Measurements from ENCODE around the gene ZBED6. TPM values are rescaled to one million over a fixed set of nuclear protein-coding genes. Genes with fewer than 3 reads are reported as not detected.

ZBED6 gene
- total and polyA plus RNA-seq, 9 of the 15 experiments (the other 6 are each of a cell fraction or from before 2014, with no cell fraction given): 0.21 to 16.6 (median 5.0) TPM

DNA sequence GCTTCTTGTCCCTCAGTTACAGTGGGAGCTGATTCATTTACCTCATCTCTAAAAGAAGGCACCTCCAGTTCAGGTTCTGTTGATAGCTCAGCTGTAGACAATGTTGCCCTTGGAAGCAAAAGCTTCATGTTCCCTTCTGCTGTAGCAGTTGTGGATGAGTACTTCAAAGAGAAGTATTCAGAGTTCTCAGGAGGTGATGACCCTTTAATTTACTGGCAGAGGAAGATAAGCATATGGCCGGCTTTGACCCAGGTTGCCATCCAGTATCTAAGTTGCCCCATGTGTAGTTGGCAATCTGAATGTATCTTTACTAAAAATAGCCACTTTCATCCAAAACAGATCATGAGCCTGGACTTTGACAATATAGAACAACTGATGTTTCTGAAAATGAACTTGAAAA, 4.5 kb downstream of the ZBED6 start (continued):
- TF ChIP-seq, protein P1, sequence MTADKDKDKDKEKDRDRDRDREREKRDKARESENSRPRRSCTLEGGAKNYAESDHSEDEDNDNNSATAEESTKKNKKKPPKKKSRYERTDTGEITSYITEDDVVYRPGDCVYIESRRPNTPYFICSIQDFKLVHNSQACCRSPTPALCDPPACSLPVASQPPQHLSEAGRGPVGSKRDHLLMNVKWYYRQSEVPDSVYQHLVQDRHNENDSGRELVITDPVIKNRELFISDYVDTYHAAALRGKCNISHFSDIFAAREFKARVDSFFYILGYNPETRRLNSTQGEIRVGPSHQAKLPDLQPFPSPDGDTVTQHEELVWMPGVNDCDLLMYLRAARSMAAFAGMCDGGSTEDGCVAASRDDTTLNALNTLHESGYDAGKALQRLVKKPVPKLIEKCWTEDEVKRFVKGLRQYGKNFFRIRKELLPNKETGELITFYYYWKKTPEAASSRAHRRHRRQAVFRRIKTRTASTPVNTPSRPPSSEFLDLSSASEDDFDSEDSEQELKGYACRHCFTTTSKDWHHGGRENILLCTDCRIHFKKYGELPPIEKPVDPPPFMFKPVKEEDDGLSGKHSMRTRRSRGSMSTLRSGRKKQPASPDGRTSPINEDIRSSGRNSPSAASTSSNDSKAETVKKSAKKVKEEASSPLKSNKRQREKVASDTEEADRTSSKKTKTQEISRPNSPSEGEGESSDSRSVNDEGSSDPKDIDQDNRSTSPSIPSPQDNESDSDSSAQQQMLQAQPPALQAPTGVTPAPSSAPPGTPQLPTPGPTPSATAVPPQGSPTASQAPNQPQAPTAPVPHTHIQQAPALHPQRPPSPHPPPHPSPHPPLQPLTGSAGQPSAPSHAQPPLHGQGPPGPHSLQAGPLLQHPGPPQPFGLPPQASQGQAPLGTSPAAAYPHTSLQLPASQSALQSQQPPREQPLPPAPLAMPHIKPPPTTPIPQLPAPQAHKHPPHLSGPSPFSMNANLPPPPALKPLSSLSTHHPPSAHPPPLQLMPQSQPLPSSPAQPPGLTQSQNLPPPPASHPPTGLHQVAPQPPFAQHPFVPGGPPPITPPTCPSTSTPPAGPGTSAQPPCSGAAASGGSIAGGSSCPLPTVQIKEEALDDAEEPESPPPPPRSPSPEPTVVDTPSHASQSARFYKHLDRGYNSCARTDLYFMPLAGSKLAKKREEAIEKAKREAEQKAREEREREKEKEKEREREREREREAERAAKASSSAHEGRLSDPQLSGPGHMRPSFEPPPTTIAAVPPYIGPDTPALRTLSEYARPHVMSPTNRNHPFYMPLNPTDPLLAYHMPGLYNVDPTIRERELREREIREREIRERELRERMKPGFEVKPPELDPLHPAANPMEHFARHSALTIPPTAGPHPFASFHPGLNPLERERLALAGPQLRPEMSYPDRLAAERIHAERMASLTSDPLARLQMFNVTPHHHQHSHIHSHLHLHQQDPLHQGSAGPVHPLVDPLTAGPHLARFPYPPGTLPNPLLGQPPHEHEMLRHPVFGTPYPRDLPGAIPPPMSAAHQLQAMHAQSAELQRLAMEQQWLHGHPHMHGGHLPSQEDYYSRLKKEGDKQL (CRISPR knock-in tag; IDR thresholded peaks at IDR 0.05; ENCODE audit: borderline replicate concordance): no peak
- peak; percentile 58; the same call in 1 of the 2 replicates for TF ChIP-seq EP300 (IDR thresholded peaks at IDR 0.05; ENCODE audit: low read length)
- peak; percentile 46; the same call in 1 of the 2 replicates for TF ChIP-seq PML (IDR thresholded peaks at IDR 0.05; ENCODE audit: low read length)
- TF ChIP-seq PHF20 (IDR thresholded peaks at IDR 0.05; ENCODE audit: partially characterized antibody): no peak
- peak; percentile 22; the same call in 1 of the 2 replicates for TF ChIP-seq NR2C1 (IDR thresholded peaks at IDR 0.05)
- no peak for TF ChIP-seq NR2C1 (tag; IDR thresholded peaks at IDR 0.05)
- TF ChIP-seq BACH1 (tag; IDR thresholded peaks at IDR 0.05): no peak
- peak in 1 of 2 experiments; percentile 18 for TF ChIP-seq NCOA2 (IDR thresholded peaks at IDR 0.05; ENCODE audit: partially characterized antibody in 2 of 2)
- TF ChIP-seq SMARCA4 (IDR thresholded peaks at IDR 0.05): peak; percentile 37; the same call in 1 of the 2 replicates
- 0 out of 2 replicates have a peak, but pooled peaks have one; percentile 31 for TF ChIP-seq SMAD4 (CRISPR knock-in tag; conservative IDR thresholded peaks at IDR 0.05)
- TF ChIP-seq POLR2AphosphoS5 (IDR thresholded peaks at IDR 0.05; ENCODE audit: control insufficient read depth, insufficient read depth, low read depth, low read length): peak; percentile 48; the same call in 1 of the 2 replicates
- no peak for TF ChIP-seq ZBTB17 (CRISPR knock-in tag; IDR thresholded peaks at IDR 0.05)
- TF ChIP-seq KDM1A (IDR thresholded peaks at IDR 0.05): peak; percentile 61 to 64; a peak in 3 of 4 replicates
- no peak for TF ChIP-seq NCOA1 (IDR thresholded peaks at IDR 0.05; ENCODE audit: low read depth)
- TF ChIP-seq ZNF57 (CRISPR knock-in tag; IDR thresholded peaks at IDR 0.05): no peak
- no peak for TF ChIP-seq ZNF644 (tag; IDR thresholded peaks at IDR 0.05; ENCODE audit: low read depth)
- peak; percentile 33 for TF ChIP-seq HDAC3 (IDR thresholded peaks at IDR 0.05; ENCODE audit: borderline replicate concordance, partially characterized antibody)
- TF ChIP-seq, protein P2, sequence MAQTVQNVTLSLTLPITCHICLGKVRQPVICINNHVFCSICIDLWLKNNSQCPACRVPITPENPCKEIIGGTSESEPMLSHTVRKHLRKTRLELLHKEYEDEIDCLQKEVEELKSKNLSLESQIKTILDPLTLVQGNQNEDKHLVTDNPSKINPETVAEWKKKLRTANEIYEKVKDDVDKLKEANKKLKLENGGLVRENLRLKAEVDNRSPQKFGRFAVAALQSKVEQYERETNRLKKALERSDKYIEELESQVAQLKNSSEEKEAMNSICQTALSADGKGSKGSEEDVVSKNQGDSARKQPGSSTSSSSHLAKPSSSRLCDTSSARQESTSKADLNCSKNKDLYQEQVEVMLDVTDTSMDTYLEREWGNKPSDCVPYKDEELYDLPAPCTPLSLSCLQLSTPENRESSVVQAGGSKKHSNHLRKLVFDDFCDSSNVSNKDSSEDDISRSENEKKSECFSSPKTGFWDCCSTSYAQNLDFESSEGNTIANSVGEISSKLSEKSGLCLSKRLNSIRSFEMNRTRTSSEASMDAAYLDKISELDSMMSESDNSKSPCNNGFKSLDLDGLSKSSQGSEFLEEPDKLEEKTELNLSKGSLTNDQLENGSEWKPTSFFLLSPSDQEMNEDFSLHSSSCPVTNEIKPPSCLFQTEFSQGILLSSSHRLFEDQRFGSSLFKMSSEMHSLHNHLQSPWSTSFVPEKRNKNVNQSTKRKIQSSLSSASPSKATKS (CRISPR knock-in tag; IDR thresholded peaks at IDR 0.05): no peak
- no peak for TF ChIP-seq ZNF584 (CRISPR knock-in tag; IDR thresholded peaks at IDR 0.05; ENCODE audit: low read depth)
- no peak for TF ChIP-seq PRMT5 (CRISPR knock-in tag; IDR thresholded peaks at IDR 0.05)
- TF ChIP-seq, protein P3, sequence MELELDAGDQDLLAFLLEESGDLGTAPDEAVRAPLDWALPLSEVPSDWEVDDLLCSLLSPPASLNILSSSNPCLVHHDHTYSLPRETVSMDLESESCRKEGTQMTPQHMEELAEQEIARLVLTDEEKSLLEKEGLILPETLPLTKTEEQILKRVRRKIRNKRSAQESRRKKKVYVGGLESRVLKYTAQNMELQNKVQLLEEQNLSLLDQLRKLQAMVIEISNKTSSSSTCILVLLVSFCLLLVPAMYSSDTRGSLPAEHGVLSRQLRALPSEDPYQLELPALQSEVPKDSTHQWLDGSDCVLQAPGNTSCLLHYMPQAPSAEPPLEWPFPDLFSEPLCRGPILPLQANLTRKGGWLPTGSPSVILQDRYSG (tag; conservative IDR thresholded peaks at IDR 0.05; ENCODE audit: low read depth): no peak
- peak; percentile 21 for TF ChIP-seq DACH1 (IDR thresholded peaks at IDR 0.05; ENCODE audit: partially characterized antibody)

Measured in K562 (cell line).